Neuronal stem cell (in vitro differentiated cells): ENCODE data around the gene SH2D3A.

Experiments used
- DNase-seq: peaks from one replicate; pipeline ENCODE4 v3.0.0-alpha.2; 2013; ENCODE audit warnings: low spot score
- H2AFZ ChIP-seq: one replicate; pipeline ENCODE4 v1.6.1; 2013; ENCODE audit warnings: mild to moderate bottlenecking, low read length, inconsistent platforms
- H2AK5ac ChIP-seq: 2 replicates; pipeline ENCODE4 v1.6.1; 2013; ENCODE audit warnings: low read depth, mild to moderate bottlenecking, inconsistent platforms, low read length, moderate library complexity, mixed read lengths
- H2BK120ac ChIP-seq: 2 replicates; pipeline ENCODE4 v1.6.1; 2013; ENCODE audit warnings: low read depth, mild to moderate bottlenecking, inconsistent platforms, low read length, moderate library complexity, mixed read lengths
- H2BK12ac ChIP-seq: one replicate; pipeline ENCODE4 v1.6.1; 2013; ENCODE audit warnings: low read length, inconsistent platforms
- H2BK15ac ChIP-seq: 2 replicates; pipeline ENCODE4 v1.6.1; 2013; ENCODE audit warnings: mild to moderate bottlenecking, low read length, inconsistent platforms, mixed read lengths
- H2BK5ac ChIP-seq: one replicate; pipeline ENCODE4 v1.6.1; 2013; ENCODE audit warnings: inconsistent platforms, mild to moderate bottlenecking, low read length, moderate library complexity
- H3K14ac ChIP-seq: one replicate; pipeline ENCODE4 v1.6.1; 2013; ENCODE audit warnings: low read length, inconsistent platforms
- H3K18ac ChIP-seq: 2 replicates; pipeline ENCODE4 v1.6.1; 2013; ENCODE audit warnings: low read length, inconsistent platforms
- H3K23ac ChIP-seq: 2 replicates; pipeline ENCODE4 v1.6.1; 2013; ENCODE audit warnings: low read depth, mild to moderate bottlenecking, mixed read lengths, low read length, inconsistent platforms; ENCODE audit not compliant: poor library complexity
- H3K27ac ChIP-seq: replicated peaks from 3 replicates; pipeline ENCODE4 v1.5.1; 2013; ENCODE audit warnings: low read length, inconsistent platforms
- H3K27me3 ChIP-seq, 3 experiments: 2 replicates each; pipeline ENCODE4 v1.6.1; 2013; ENCODE audit warnings: low read length in 3 of 3, mild to moderate bottlenecking in 2 of 3, inconsistent platforms in 1 of 3, low read depth in 1 of 3, mixed read lengths in 1 of 3, moderate library complexity in 1 of 3; ENCODE audit not compliant: control insufficient read depth in 3 of 3, insufficient read depth in 3 of 3
- H3K36me3 ChIP-seq, 2 donors: replicated peaks in 1 of 2; 2 replicates each; pipeline ENCODE4 v1.6.1; 2013; ENCODE audit warnings: low read length in 2 of 2; ENCODE audit not compliant: control insufficient read depth in 2 of 2, insufficient read depth in 2 of 2
- H3K4ac ChIP-seq: 2 replicates; pipeline ENCODE4 v1.6.1; 2013; ENCODE audit warnings: inconsistent platforms, mild to moderate bottlenecking, low read length, moderate library complexity
- H3K4me1 ChIP-seq, 2 donors: 1 replicate in 1 of 2; 2 replicates in 1 of 2; pipeline ENCODE4 v1.6.1; 2013; ENCODE audit warnings: low read length in 2 of 2, low read depth in 1 of 2; ENCODE audit not compliant: control insufficient read depth in 2 of 2, insufficient read depth in 1 of 2
- H3K4me2 ChIP-seq: one replicate; pipeline ENCODE4 v1.6.1; 2013; ENCODE audit warnings: mild to moderate bottlenecking, low read length, inconsistent platforms; ENCODE audit not compliant: insufficient read depth, poor library complexity, severe bottlenecking
- H3K4me3 ChIP-seq, 2 donors: 2 replicates each; pipeline ENCODE4 v1.5.1; 2013; ENCODE audit warnings: low read length in 2 of 2, mild to moderate bottlenecking in 2 of 2, inconsistent platforms in 1 of 2, moderate library complexity in 1 of 2
- H3K79me1 ChIP-seq: one replicate; pipeline ENCODE4 v1.6.1; 2013; ENCODE audit warnings: low read depth, mild to moderate bottlenecking, inconsistent platforms, low read length, moderate library complexity
- H3K9ac ChIP-seq: one replicate; pipeline ENCODE4 v1.6.1; 2013; ENCODE audit warnings: mild to moderate bottlenecking, low read depth, low read length, inconsistent platforms; ENCODE audit not compliant: poor library complexity
- H3K9me3 ChIP-seq, 2 donors: replicated peaks in 1 of 2; 2 replicates each; pipeline versions ENCODE3 to v1.6.1; 2013; ENCODE audit warnings: low read length in 2 of 2, mild to moderate bottlenecking in 2 of 2, inconsistent platforms in 1 of 2, low read depth in 1 of 2, mixed read lengths in 1 of 2, moderate library complexity in 1 of 2; ENCODE audit not compliant: control insufficient read depth in 2 of 2, insufficient read depth in 1 of 2
- H4K8ac ChIP-seq: one replicate; pipeline ENCODE4 v1.6.1; 2013; ENCODE audit warnings: low read depth, mild to moderate bottlenecking, inconsistent platforms, low read length, moderate library complexity
- H4K91ac ChIP-seq: one replicate; pipeline ENCODE4 v1.6.1; 2013; ENCODE audit warnings: low read length, low read depth, mild to moderate bottlenecking, inconsistent platforms; ENCODE audit not compliant: poor library complexity
- WGBS, 2 donors: extraction: QIAGEN DNeasy Blood & Tissue Kit; methylation state at CpG; one replicate each; pipeline ENCODE4 v1.1.7; 2013; ENCODE audit warnings: missing lambda C conversion rate in 2 of 2, mixed read lengths in 1 of 2; ENCODE audit not compliant: insufficient read length in 2 of 2, insufficient replicate concordance in 1 of 2; ENCODE audit errors: extremely low coverage in 2 of 2; 5-methylcytosine and 5-hydroxymethylcytosine counted together

Gene SH2D3A

GRCh38 chr19:6736917-6737283 lies 30.3 kb downstream of the SH2D3A start:
- no CpG with 5 or more reads among the region's 16 CpGs for WGBS, 2 donors
- Histone ChIP-seq H4K8ac (no peak overlapping the region), H2BK15ac (no peak overlapping the region), H2AK5ac (no peak overlapping the region), H3K36me3 (peaks cover 2 to 9% of the 10 kb centered on the region in 2 donors), H3K4me1 (peaks cover 17 to 19% of the 10 kb centered on the region in 2 donors), H2BK5ac (peak overlapping the region; percentile 85), H4K91ac (no peak overlapping the region), H3K14ac (no peak overlapping the region), H3K18ac (peak overlapping the region; percentile 81), H3K4ac (no peak overlapping the region), H3K9ac (peak overlapping the region; percentile 0), H3K9me3 (no peaks in the 10 kb centered on the region), H3K4me2 (peak overlapping the region; percentile 71), H2BK12ac (no peak overlapping the region), H3K79me1 (peaks cover 6% of the 10 kb centered on the region), H3K27me3 (no peaks in the 10 kb centered on the region), H2AFZ (peak overlapping the region; percentile 98), H3K4me3 (peak overlapping the region; percentile 69 to 84), H3K27ac (peak overlapping the region; percentile 99), H2BK120ac (no peak overlapping the region), H3K23ac (peak overlapping the region; percentile 87)
- DNase-seq = no peak

DNA sequence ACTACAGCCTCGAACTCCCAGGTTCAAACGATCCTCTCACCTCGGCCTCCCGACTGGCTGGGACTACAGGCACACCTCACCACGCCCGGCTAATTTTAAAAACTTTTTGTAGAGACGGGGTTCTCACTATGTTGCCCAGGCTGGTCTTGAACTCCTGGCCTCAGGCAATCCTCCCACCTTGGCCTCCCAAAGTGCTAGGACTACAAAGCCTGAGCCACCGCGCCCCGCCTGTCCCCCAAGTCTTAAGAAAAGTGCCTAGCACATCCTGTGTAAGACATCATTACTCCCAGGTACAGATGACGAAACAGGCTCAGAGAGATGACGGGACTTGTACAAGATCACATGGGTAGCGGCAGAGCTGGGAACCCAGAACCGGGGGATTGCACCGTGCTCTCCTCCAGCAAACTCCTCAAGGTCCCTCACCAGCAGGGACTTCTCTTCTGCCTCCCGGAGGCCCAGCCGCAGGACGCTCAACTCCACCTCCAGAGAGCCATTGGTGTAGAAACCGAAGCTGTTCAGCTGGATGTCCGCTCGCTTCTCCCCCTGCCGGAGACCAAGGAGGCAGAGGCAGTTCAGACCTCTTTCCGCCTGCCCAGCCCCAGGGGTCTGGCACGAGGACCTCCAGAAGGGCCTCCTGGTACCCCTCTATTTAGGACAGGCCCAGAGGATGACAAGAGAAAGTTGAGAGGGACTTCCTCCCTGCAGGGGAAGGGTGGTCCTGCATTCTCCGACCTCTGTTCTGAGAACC lies 30.9 kb downstream of the SH2D3A start:
- Histone ChIP-seq H3K27me3 (no peaks in the 10 kb centered on the region), H2BK5ac (peak overlapping the region; percentile 85), H3K27ac (peak overlapping the region; percentile 99), H4K8ac (no peak overlapping the region), H3K14ac (no peak overlapping the region), H3K4me2 (peak overlapping the region; percentile 71), H2BK120ac (no peak overlapping the region), H2AK5ac (no peak overlapping the region), H3K79me1 (peaks cover 6% of the 10 kb centered on the region), H3K9ac (peak overlapping the region; percentile 0), H2AFZ (peak overlapping the region; percentile 98), H3K36me3 (peaks cover 0 to 11% of the 10 kb centered on the region in 2 donors), H3K4ac (no peak overlapping the region), H3K9me3 (no peaks in the 10 kb centered on the region), H2BK12ac (no peak overlapping the region), H3K4me3 (peak overlapping the region; percentile 69 to 84), H4K91ac (no peak overlapping the region), H3K23ac (peak overlapping the region; percentile 56), H2BK15ac (no peak overlapping the region), H3K4me1 (peaks cover 16 to 19% of the 10 kb centered on the region in 2 donors), H3K18ac (peak overlapping the region; percentile 81)
- no CpG with 5 or more reads among the region's 25 CpGs for WGBS, 2 donors
- peak; percentile 63 for DNase-seq

- no peak overlapping the region for H3K9ac ChIP-seq
- no peak overlapping the region for H2BK12ac ChIP-seq
- DNase-seq = no peak
- WGBS, 2 donors = no CpG with 5 or more reads among the region's 15 CpGs
- no peak overlapping the region for H3K4ac ChIP-seq
- peaks cover 13 to 19% of the 10 kb centered on the region in 2 donors for H3K4me1 ChIP-seq
- H3K79me1 ChIP-seq = peaks cover 6% of the 10 kb centered on the region
- no peak overlapping the region for H2AFZ ChIP-seq
- no peak overlapping the region for H3K18ac ChIP-seq
- no peak overlapping the region for H2BK120ac ChIP-seq
- H3K9me3 ChIP-seq = no peaks in the 10 kb centered on the region
- H3K14ac ChIP-seq = no peak overlapping the region
- H3K4me3 ChIP-seq = no peak overlapping the region
- peak overlapping the region; percentile 46 for H2AK5ac ChIP-seq
- H2BK15ac ChIP-seq = no peak overlapping the region
- H4K91ac ChIP-seq = no peak overlapping the region
- peaks cover 0 to 11% of the 10 kb centered on the region in 2 donors for H3K36me3 ChIP-seq
- no peak overlapping the region for H3K23ac ChIP-seq
- no peaks in the 10 kb centered on the region for H3K27me3 ChIP-seq
- no peak overlapping the region for H2BK5ac ChIP-seq
- no peak overlapping the region for H3K27ac ChIP-seq
- H4K8ac ChIP-seq = no peak overlapping the region
- H3K4me2 ChIP-seq = no peak overlapping the region
Observed at GRCh38 chr19:6735181-6735911, 31.9 kb downstream of the SH2D3A start.

DNA sequence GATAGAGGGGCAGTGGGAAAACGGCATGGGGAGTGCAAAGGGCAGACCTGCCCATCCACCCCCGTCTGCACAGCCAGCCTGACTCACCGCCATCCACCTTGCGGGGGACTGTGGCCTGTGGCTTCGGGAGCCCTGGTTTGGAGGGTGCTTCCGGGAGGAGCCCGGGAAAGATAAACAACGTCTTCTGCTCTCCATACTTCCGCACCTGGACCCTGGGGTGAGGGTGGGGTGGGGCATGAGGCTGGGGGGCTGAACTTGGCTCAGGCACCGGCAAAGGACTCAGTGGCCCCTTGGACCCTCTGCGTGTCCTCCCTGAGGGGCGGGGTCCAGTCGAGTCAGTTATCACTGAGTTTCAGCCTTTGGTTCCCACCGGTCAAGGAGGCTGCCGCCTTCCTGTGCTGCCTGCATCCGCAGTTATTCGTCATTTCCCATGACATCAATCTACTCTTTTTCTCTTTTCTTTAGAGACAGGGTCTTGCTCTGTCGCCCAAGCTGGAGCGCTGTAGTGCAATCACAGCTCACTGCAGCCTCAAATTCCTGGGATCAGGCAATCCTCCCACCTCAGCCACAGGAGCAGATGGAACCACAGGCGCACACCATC lies 33.0 kb downstream of the SH2D3A start:
- Histone ChIP-seq H2BK5ac (no peak overlapping the region), H3K18ac (no peak overlapping the region), H3K4me3 (no peak overlapping the region), H4K8ac (no peak overlapping the region), H3K9me3 (no peaks in the 10 kb centered on the region), H2AK5ac (no peak overlapping the region), H3K23ac (peak overlapping the region; percentile 39), H3K27me3 (no peaks in the 10 kb centered on the region), H3K36me3 (peaks cover 0 to 11% of the 10 kb centered on the region in 2 donors), H2AFZ (no peak overlapping the region), H3K4me2 (no peak overlapping the region), H2BK120ac (no peak overlapping the region), H3K79me1 (peaks cover 6% of the 10 kb centered on the region), H3K14ac (no peak overlapping the region), H3K4ac (no peak overlapping the region), H2BK12ac (no peak overlapping the region), H4K91ac (no peak overlapping the region), H2BK15ac (no peak overlapping the region), H3K4me1 (peaks cover 13 to 18% of the 10 kb centered on the region in 2 donors), H3K27ac (no peak overlapping the region), H3K9ac (no peak overlapping the region)
- DNase-seq = no peak
- no CpG with 5 or more reads among the region's 20 CpGs for WGBS, 2 donors
